Measurements from ENCODE around the gene CLK3. TPM values are rescaled to one million over a fixed set of nuclear protein-coding genes. Genes with fewer than 3 reads are reported as not detected.

CLK3 gene
- total and polyA plus RNA-seq, 2 donors: 53.2 to 90.8 TPM

GRCh38 chr15:74605795-74606150, 9.9 kb upstream of the CLK3 start:
- 94% methylated on average over 1 of the region's 1 CpG for WGBS
- H3K9me3 ChIP-seq (ENCODE audit: control insufficient read depth in 2 of 2, insufficient read depth in 1 of 2, low read length in 1 of 2): no peaks in the 10 kb centered on the region
- DNase-seq (ENCODE audit: low read depth in 6 of 9, low spot score in 9 of 9): no peak
- H3K4me1 ChIP-seq (ENCODE audit: control insufficient read depth in 2 of 2, insufficient read depth in 2 of 2, low read length in 2 of 2): peaks cover 0 to 11% of the 10 kb centered on the region in 2 donors
- H3K36me3 ChIP-seq (ENCODE audit: control insufficient read depth in 2 of 2, insufficient read depth in 2 of 2, low read length in 1 of 2): no peaks in the 10 kb centered on the region
- H3K27ac ChIP-seq (ENCODE audit: low read depth in 1 of 2, low read length in 1 of 2): no peak overlapping the region
- H3K4me3 ChIP-seq (ENCODE audit: low read length in 2 of 2): no peak overlapping the region
- peaks cover 0 to 2% of the 10 kb centered on the region in 2 donors for H3K27me3 ChIP-seq (ENCODE audit: control insufficient read depth in 2 of 2, insufficient read depth in 1 of 2, low read length in 1 of 2)

- no peak overlapping the region for H3K27ac ChIP-seq (ENCODE audit: low read depth in 1 of 2, low read length in 1 of 2)
- H3K4me1 ChIP-seq (ENCODE audit: control insufficient read depth in 2 of 2, insufficient read depth in 2 of 2, low read length in 2 of 2): peaks cover 0 to 14% of the 10 kb centered on the region in 2 donors
- WGBS: 95% methylated on average over 3 of the region's 3 CpGs
- H3K9me3 ChIP-seq (ENCODE audit: control insufficient read depth in 2 of 2, insufficient read depth in 1 of 2, low read length in 1 of 2): no peaks in the 10 kb centered on the region
- no peak for DNase-seq (ENCODE audit: low read depth in 6 of 9, low spot score in 9 of 9)
- H3K27me3 ChIP-seq (ENCODE audit: control insufficient read depth in 2 of 2, insufficient read depth in 1 of 2, low read length in 1 of 2): peaks cover 0 to 2% of the 10 kb centered on the region in 2 donors
- H3K36me3 ChIP-seq (ENCODE audit: control insufficient read depth in 2 of 2, insufficient read depth in 2 of 2, low read length in 1 of 2): no peaks in the 10 kb centered on the region
- no peak overlapping the region for H3K4me3 ChIP-seq (ENCODE audit: low read length in 2 of 2)
Observed at GRCh38 chr15:74608786-74609185, 6.8 kb upstream of the CLK3 start.

GRCh38 chr15:74609938-74610301, 5.7 kb upstream of the CLK3 start:
- 96% methylated on average over 3 of the region's 3 CpGs for WGBS

DNA sequence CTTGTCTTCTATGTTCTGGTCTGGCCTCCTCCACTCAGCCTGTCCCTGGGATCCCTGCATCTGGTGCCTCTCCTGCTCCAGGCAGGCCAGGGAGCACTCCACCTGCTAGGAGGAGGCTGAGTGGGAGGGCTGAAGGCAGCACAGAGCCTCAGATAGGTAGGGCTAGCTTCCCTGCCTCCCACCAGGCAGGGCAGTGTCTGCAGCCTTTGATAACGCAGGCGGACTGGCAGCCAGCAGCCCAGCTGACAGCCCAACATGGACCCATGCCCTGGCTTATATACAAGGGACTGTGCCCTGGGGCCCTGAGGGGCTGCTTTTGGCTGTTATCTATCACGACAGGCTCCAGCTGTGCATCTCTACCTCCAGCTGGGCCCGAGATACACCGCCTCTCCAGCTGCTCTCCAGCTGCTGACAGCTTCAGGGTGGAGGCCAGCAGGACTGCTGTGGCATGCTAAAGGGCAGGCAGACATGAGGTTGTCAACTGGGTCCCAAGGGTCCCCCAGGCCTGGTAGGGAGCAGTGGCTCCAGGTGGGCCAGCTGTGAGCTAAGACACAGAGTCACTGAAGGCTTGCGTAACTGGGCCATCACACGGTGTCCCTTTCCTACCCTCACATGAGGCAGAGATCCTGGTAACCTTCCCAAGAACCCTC, 5.2 kb upstream of the CLK3 start:
- Histone ChIP-seq H3K4me3 (ENCODE audit: low read length in 2 of 2) (no peak overlapping the region), H3K27me3 (ENCODE audit: control insufficient read depth in 2 of 2, insufficient read depth in 1 of 2, low read length in 1 of 2) (peaks cover 0 to 2% of the 10 kb centered on the region in 2 donors), H3K36me3 (ENCODE audit: control insufficient read depth in 2 of 2, insufficient read depth in 2 of 2, low read length in 1 of 2) (no peaks in the 10 kb centered on the region), H3K9me3 (ENCODE audit: control insufficient read depth in 2 of 2, insufficient read depth in 1 of 2, low read length in 1 of 2) (no peaks in the 10 kb centered on the region), H3K4me1 (ENCODE audit: control insufficient read depth in 2 of 2, insufficient read depth in 2 of 2, low read length in 2 of 2) (peaks cover 0 to 25% of the 10 kb centered on the region in 2 donors), H3K27ac (ENCODE audit: low read depth in 1 of 2, low read length in 1 of 2) (no peak overlapping the region)
- DNase-seq (ENCODE audit: low read depth in 6 of 9, low spot score in 9 of 9): no peak
- 89% methylated on average over 7 of the region's 7 CpGs for WGBS

More at GRCh38 chr15:74609938-74610301, 5.7 kb upstream of the CLK3 start:
- Histone ChIP-seq H3K4me1 (ENCODE audit: control insufficient read depth in 2 of 2, insufficient read depth in 2 of 2, low read length in 2 of 2) (peaks cover 0 to 23% of the 10 kb centered on the region in 2 donors), H3K9me3 (ENCODE audit: control insufficient read depth in 2 of 2, insufficient read depth in 1 of 2, low read length in 1 of 2) (no peaks in the 10 kb centered on the region), H3K27ac (ENCODE audit: low read depth in 1 of 2, low read length in 1 of 2) (no peak overlapping the region), H3K4me3 (ENCODE audit: low read length in 2 of 2) (no peak overlapping the region), H3K36me3 (ENCODE audit: control insufficient read depth in 2 of 2, insufficient read depth in 2 of 2, low read length in 1 of 2) (no peaks in the 10 kb centered on the region), H3K27me3 (ENCODE audit: control insufficient read depth in 2 of 2, insufficient read depth in 1 of 2, low read length in 1 of 2) (peaks cover 0 to 2% of the 10 kb centered on the region in 2 donors)
- no peak for DNase-seq (ENCODE audit: low read depth in 6 of 9, low spot score in 9 of 9)

DNA sequence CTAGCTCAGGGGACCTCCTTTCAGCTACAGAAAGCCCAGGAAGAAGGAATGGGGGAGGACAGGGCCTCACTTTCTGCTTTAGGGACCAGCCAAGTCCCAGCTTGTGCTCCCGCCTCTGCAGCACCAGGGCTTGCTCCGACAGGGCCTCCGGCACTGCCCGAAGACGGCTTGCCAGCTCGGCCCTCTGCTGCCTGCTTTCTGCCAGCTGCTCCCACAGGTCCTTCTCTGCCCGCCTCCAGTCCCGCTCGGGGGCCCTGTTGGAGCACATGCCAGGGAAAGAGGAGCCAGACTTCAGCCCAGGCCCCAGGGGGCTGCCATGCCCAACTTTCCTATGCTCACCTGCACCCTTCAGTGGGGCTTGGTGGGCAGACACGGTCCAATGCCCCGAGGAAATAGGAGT, 4.3 kb upstream of the CLK3 start:
- peaks cover 0 to 26% of the 10 kb centered on the region in 2 donors for H3K4me1 ChIP-seq (ENCODE audit: control insufficient read depth in 2 of 2, insufficient read depth in 2 of 2, low read length in 2 of 2)
- no peak overlapping the region for H3K27ac ChIP-seq (ENCODE audit: low read depth in 1 of 2, low read length in 1 of 2)
- peaks cover 0 to 2% of the 10 kb centered on the region in 2 donors for H3K27me3 ChIP-seq (ENCODE audit: control insufficient read depth in 2 of 2, insufficient read depth in 1 of 2, low read length in 1 of 2)
- peaks cover 0 to 3% of the 10 kb centered on the region in 2 donors for H3K9me3 ChIP-seq (ENCODE audit: control insufficient read depth in 2 of 2, insufficient read depth in 1 of 2, low read length in 1 of 2)
- H3K4me3 ChIP-seq (ENCODE audit: low read length in 2 of 2): no peak overlapping the region
- 95% methylated on average over 11 of the region's 11 CpGs for WGBS
- DNase-seq (ENCODE audit: low read depth in 6 of 9, low spot score in 9 of 9): no peak
- no peaks in the 10 kb centered on the region for H3K36me3 ChIP-seq (ENCODE audit: control insufficient read depth in 2 of 2, insufficient read depth in 2 of 2, low read length in 1 of 2)

DNA sequence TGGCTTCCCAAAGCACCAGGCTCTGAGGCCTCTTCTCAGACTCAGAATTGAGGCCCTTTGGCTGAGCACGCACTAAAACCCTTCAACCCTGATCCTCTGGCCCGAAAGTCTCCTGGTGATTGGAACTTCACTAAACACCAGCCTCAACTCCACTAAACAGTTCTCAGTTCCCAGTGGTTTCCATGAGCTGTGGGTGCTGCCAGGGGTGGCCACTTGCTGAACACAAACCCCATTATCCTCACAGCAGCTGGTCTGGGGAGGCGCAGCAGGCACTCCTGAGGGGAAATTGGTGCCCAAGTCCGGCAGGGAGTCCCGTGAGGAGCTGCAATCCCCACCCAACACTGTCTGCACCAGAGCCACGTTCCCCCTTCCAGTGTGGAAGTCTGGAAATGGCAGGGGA, 3.8 kb upstream of the CLK3 start:
- Histone ChIP-seq H3K4me1 (ENCODE audit: control insufficient read depth in 2 of 2, insufficient read depth in 2 of 2, low read length in 2 of 2) (peaks cover 4 to 30% of the 10 kb centered on the region in 2 donors), H3K36me3 (ENCODE audit: control insufficient read depth in 2 of 2, insufficient read depth in 2 of 2, low read length in 1 of 2) (no peaks in the 10 kb centered on the region), H3K9me3 (ENCODE audit: control insufficient read depth in 2 of 2, insufficient read depth in 1 of 2, low read length in 1 of 2) (peaks cover 0 to 4% of the 10 kb centered on the region in 2 donors), H3K27ac (ENCODE audit: low read depth in 1 of 2, low read length in 1 of 2) (no peak overlapping the region), H3K27me3 (ENCODE audit: control insufficient read depth in 2 of 2, insufficient read depth in 1 of 2, low read length in 1 of 2) (peaks cover 0 to 2% of the 10 kb centered on the region in 2 donors), H3K4me3 (ENCODE audit: low read length in 2 of 2) (no peak overlapping the region)
- DNase-seq (ENCODE audit: low read depth in 6 of 9, low spot score in 9 of 9): no peak
- WGBS: 94% methylated on average over 6 of the region's 6 CpGs

DNA sequence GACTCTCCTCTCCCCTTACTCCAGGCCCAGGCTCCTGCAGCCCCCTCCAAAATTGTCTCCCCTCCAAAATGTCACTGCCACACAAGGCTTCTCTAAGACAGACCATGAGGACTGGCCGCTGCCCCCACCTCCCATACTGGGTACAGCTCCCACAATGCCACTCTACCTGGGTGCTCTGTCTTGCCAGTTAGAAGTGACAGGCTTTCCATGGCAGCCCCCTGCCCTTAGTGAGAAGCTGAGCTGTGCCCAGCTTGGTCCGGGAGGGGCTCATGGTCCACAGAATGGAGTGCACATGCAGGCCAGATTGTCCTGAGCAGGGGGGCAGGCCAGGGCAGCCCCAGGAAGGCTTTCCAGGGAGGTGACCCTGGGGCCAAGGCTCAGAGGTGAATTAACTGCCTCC, 3.0 kb upstream of the CLK3 start:
- no peak for DNase-seq (ENCODE audit: low read depth in 6 of 9, low spot score in 9 of 9)
- WGBS: 92% methylated on average over 2 of the region's 2 CpGs
- Histone ChIP-seq H3K27ac (ENCODE audit: low read depth in 1 of 2, low read length in 1 of 2) (no peak overlapping the region), H3K36me3 (ENCODE audit: control insufficient read depth in 2 of 2, insufficient read depth in 2 of 2, low read length in 1 of 2) (no peaks in the 10 kb centered on the region), H3K27me3 (ENCODE audit: control insufficient read depth in 2 of 2, insufficient read depth in 1 of 2, low read length in 1 of 2) (peaks cover 0 to 2% of the 10 kb centered on the region in 2 donors), H3K9me3 (ENCODE audit: control insufficient read depth in 2 of 2, insufficient read depth in 1 of 2, low read length in 1 of 2) (peaks cover 0 to 4% of the 10 kb centered on the region in 2 donors), H3K4me1 (ENCODE audit: control insufficient read depth in 2 of 2, insufficient read depth in 2 of 2, low read length in 2 of 2) (peaks cover 11 to 36% of the 10 kb centered on the region in 2 donors), H3K4me3 (ENCODE audit: low read length in 2 of 2) (no peak overlapping the region)

DNA sequence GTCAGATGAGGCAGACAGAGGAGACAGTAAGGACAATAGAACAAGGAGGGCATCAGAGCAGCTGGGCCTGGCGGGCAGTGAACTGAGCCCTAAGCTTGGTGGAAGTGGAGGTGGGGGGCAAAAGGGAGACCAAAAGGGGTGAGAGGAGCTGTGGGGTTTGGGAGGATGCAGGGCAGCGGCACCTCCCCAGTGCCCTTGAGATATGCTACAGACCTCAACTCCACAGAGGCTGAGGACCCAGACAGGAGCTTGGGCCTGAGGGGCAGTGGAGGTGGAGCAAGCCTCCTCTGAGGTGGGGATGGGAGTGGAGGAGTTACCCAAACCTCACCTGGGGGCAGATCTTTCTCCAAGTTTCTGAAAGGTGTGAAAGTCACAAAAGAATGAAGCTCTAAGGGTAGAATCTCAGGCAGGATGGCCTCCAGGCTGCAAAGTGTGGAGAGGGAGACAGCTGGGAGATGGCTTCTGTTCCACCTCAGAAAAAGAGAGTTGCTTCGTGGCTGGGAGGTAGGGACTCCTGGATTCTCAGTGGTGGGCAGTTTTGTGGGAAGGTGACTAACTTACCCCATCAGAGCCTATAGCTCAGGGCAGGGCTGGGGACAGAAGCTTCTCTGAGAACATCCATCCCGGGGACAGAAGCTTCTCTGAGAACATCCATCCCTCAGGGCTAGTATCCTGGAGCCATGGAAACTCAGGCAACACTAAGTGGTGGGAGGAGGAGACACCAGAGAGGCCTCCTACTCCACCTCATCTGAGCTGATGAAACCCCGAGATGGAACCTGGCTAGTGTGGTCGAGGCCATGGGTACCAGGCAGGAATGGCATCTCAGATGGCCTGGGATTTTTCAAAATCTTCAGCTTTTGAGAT, 2.3 kb upstream of the CLK3 start:
- H3K27ac ChIP-seq (ENCODE audit: low read depth in 1 of 2, low read length in 1 of 2): no peak overlapping the region
- no peak overlapping the region for H3K4me3 ChIP-seq (ENCODE audit: low read length in 2 of 2)
- WGBS: 79% methylated on average over 6 of the region's 6 CpGs

More for the DNA sequence above, 2.3 kb upstream of the CLK3 start:
- Histone ChIP-seq H3K36me3 (ENCODE audit: control insufficient read depth in 2 of 2, insufficient read depth in 2 of 2, low read length in 1 of 2) (peaks cover 0 to under 1% of the 10 kb centered on the region in 2 donors), H3K9me3 (ENCODE audit: control insufficient read depth in 2 of 2, insufficient read depth in 1 of 2, low read length in 1 of 2) (peaks cover 0 to 4% of the 10 kb centered on the region in 2 donors), H3K4me1 (ENCODE audit: control insufficient read depth in 2 of 2, insufficient read depth in 2 of 2, low read length in 2 of 2) (peaks cover 13 to 36% of the 10 kb centered on the region in 2 donors), H3K27me3 (ENCODE audit: control insufficient read depth in 2 of 2, insufficient read depth in 1 of 2, low read length in 1 of 2) (peaks cover 0 to 2% of the 10 kb centered on the region in 2 donors)
- DNase-seq (ENCODE audit: low read depth in 6 of 9, low spot score in 9 of 9): no peak

Measured in thymus (tissue), 11 donors.